ENCODE data around the gene CAMTA1. TPM values are rescaled to one million over a fixed set of nuclear protein-coding genes. Genes with fewer than 3 reads are reported as not detected.

Gene CAMTA1
- total RNA-seq, 1 donor from 2014 or later, result 38.1 TPM

GRCh38 chr1:7232441-7233236 lies 447.4 kb downstream of the CAMTA1 start:
- H3K9ac ChIP-seq (ENCODE audit: low read depth in 1 of 3, low read length in 3 of 3), result no peak overlapping the region
- H3K27ac ChIP-seq (ENCODE audit: low read depth, low read length), result no peak overlapping the region
- H3K27me3 ChIP-seq (ENCODE audit: control insufficient read depth in 3 of 3, insufficient read depth in 3 of 3, low read length in 3 of 3), result peaks cover 0 to 3% (median 0%) of the 10 kb centered on the region in 3 donors
- H3K36me3 ChIP-seq (ENCODE audit: control insufficient read depth in 3 of 3, insufficient read depth in 3 of 3, low read length in 3 of 3), result no peaks in the 10 kb centered on the region
- no peak overlapping the region for H3K4me3 ChIP-seq (ENCODE audit: low read length in 3 of 3)
- H3K4me1 ChIP-seq (ENCODE audit: control insufficient read depth in 3 of 3, insufficient read depth in 3 of 3, low read length in 3 of 3), result no peaks in the 10 kb centered on the region
- H3K9me3 ChIP-seq (ENCODE audit: control insufficient read depth in 3 of 3, low read length in 3 of 3), result no peaks in the 10 kb centered on the region

- peaks cover 0 to 3% (median 0%) of the 10 kb centered on the region in 3 donors for H3K27me3 ChIP-seq (ENCODE audit: control insufficient read depth in 3 of 3, insufficient read depth in 3 of 3, low read length in 3 of 3)
- H3K36me3 ChIP-seq (ENCODE audit: control insufficient read depth in 3 of 3, insufficient read depth in 3 of 3, low read length in 3 of 3), result no peaks in the 10 kb centered on the region
- no peaks in the 10 kb centered on the region for H3K4me1 ChIP-seq (ENCODE audit: control insufficient read depth in 3 of 3, insufficient read depth in 3 of 3, low read length in 3 of 3)
- H3K27ac ChIP-seq (ENCODE audit: low read depth, low read length), result no peak overlapping the region
- no peak overlapping the region for H3K9ac ChIP-seq (ENCODE audit: low read depth in 1 of 3, low read length in 3 of 3)
- no peak overlapping the region for H3K4me3 ChIP-seq (ENCODE audit: low read length in 3 of 3)
- H3K9me3 ChIP-seq (ENCODE audit: control insufficient read depth in 3 of 3, low read length in 3 of 3), result no peaks in the 10 kb centered on the region
Observed at GRCh38 chr1:7233237-7233540, 447.9 kb downstream of the CAMTA1 start.

GRCh38 chr1:7233646-7234470 lies 448.6 kb downstream of the CAMTA1 start:
- Histone ChIP-seq H3K4me1 (ENCODE audit: control insufficient read depth in 3 of 3, insufficient read depth in 3 of 3, low read length in 3 of 3) (no peaks in the 10 kb centered on the region), H3K9me3 (ENCODE audit: control insufficient read depth in 3 of 3, low read length in 3 of 3) (no peaks in the 10 kb centered on the region), H3K36me3 (ENCODE audit: control insufficient read depth in 3 of 3, insufficient read depth in 3 of 3, low read length in 3 of 3) (no peaks in the 10 kb centered on the region), H3K9ac (ENCODE audit: low read depth in 1 of 3, low read length in 3 of 3) (no peak overlapping the region), H3K27ac (ENCODE audit: low read depth, low read length) (no peak overlapping the region), H3K27me3 (ENCODE audit: control insufficient read depth in 3 of 3, insufficient read depth in 3 of 3, low read length in 3 of 3) (peaks cover 0 to 3% (median 0%) of the 10 kb centered on the region in 3 donors), H3K4me3 (ENCODE audit: low read length in 3 of 3) (no peak overlapping the region)

- Histone ChIP-seq H3K4me1 (ENCODE audit: control insufficient read depth in 3 of 3, insufficient read depth in 3 of 3, low read length in 3 of 3) (no peaks in the 10 kb centered on the region), H3K27ac (ENCODE audit: low read depth, low read length) (no peak overlapping the region), H3K27me3 (ENCODE audit: control insufficient read depth in 3 of 3, insufficient read depth in 3 of 3, low read length in 3 of 3) (peaks cover 0 to 3% (median 0%) of the 10 kb centered on the region in 3 donors), H3K36me3 (ENCODE audit: control insufficient read depth in 3 of 3, insufficient read depth in 3 of 3, low read length in 3 of 3) (no peaks in the 10 kb centered on the region), H3K4me3 (ENCODE audit: low read length in 3 of 3) (no peak overlapping the region), H3K9ac (ENCODE audit: low read depth in 1 of 3, low read length in 3 of 3) (no peak overlapping the region), H3K9me3 (ENCODE audit: control insufficient read depth in 3 of 3, low read length in 3 of 3) (no peaks in the 10 kb centered on the region)
Observed at GRCh38 chr1:7234471-7234755, 449.2 kb downstream of the CAMTA1 start.

GRCh38 chr1:7235871-7236517 lies 450.7 kb downstream of the CAMTA1 start:
- Histone ChIP-seq H3K36me3 (ENCODE audit: control insufficient read depth in 3 of 3, insufficient read depth in 3 of 3, low read length in 3 of 3) (no peaks in the 10 kb centered on the region), H3K4me3 (ENCODE audit: low read length in 3 of 3) (no peak overlapping the region), H3K27ac (ENCODE audit: low read depth, low read length) (no peak overlapping the region), H3K9me3 (ENCODE audit: control insufficient read depth in 3 of 3, low read length in 3 of 3) (no peaks in the 10 kb centered on the region), H3K4me1 (ENCODE audit: control insufficient read depth in 3 of 3, insufficient read depth in 3 of 3, low read length in 3 of 3) (no peaks in the 10 kb centered on the region), H3K9ac (ENCODE audit: low read depth in 1 of 3, low read length in 3 of 3) (no peak overlapping the region), H3K27me3 (ENCODE audit: control insufficient read depth in 3 of 3, insufficient read depth in 3 of 3, low read length in 3 of 3) (peaks cover 0 to 3% (median 0%) of the 10 kb centered on the region in 3 donors)

GRCh38 chr1:7236844-7237515 lies 451.7 kb downstream of the CAMTA1 start:
- H3K4me3 ChIP-seq (ENCODE audit: low read length in 3 of 3), result no peak overlapping the region
- H3K4me1 ChIP-seq (ENCODE audit: control insufficient read depth in 3 of 3, insufficient read depth in 3 of 3, low read length in 3 of 3), result no peaks in the 10 kb centered on the region
- no peak overlapping the region for H3K27ac ChIP-seq (ENCODE audit: low read depth, low read length)
- H3K36me3 ChIP-seq (ENCODE audit: control insufficient read depth in 3 of 3, insufficient read depth in 3 of 3, low read length in 3 of 3), result no peaks in the 10 kb centered on the region
- no peak overlapping the region for H3K9ac ChIP-seq (ENCODE audit: low read depth in 1 of 3, low read length in 3 of 3)
- H3K27me3 ChIP-seq (ENCODE audit: control insufficient read depth in 3 of 3, insufficient read depth in 3 of 3, low read length in 3 of 3), result peaks cover 0 to under 1% (median 0%) of the 10 kb centered on the region in 3 donors
- H3K9me3 ChIP-seq (ENCODE audit: control insufficient read depth in 3 of 3, low read length in 3 of 3), result no peaks in the 10 kb centered on the region

- Histone ChIP-seq H3K36me3 (ENCODE audit: control insufficient read depth in 3 of 3, insufficient read depth in 3 of 3, low read length in 3 of 3) (no peaks in the 10 kb centered on the region), H3K9me3 (ENCODE audit: control insufficient read depth in 3 of 3, low read length in 3 of 3) (no peaks in the 10 kb centered on the region), H3K4me1 (ENCODE audit: control insufficient read depth in 3 of 3, insufficient read depth in 3 of 3, low read length in 3 of 3) (peaks cover 0 to 2% (median 0%) of the 10 kb centered on the region in 3 donors), H3K27ac (ENCODE audit: low read depth, low read length) (no peak overlapping the region), H3K9ac (ENCODE audit: low read depth in 1 of 3, low read length in 3 of 3) (no peak overlapping the region), H3K27me3 (ENCODE audit: control insufficient read depth in 3 of 3, insufficient read depth in 3 of 3, low read length in 3 of 3) (peaks cover 0 to 18% (median 3%) of the 10 kb centered on the region in 3 donors), H3K4me3 (ENCODE audit: low read length in 3 of 3) (no peak overlapping the region)
Observed at GRCh38 chr1:7247158-7247557, 461.9 kb downstream of the CAMTA1 start.

- no peak overlapping the region for H3K27ac ChIP-seq (ENCODE audit: low read depth, low read length)
- H3K4me1 ChIP-seq (ENCODE audit: control insufficient read depth in 3 of 3, insufficient read depth in 3 of 3, low read length in 3 of 3), result peaks cover 0 to 2% (median 0%) of the 10 kb centered on the region in 3 donors
- peaks cover 0 to 18% (median 3%) of the 10 kb centered on the region in 3 donors for H3K27me3 ChIP-seq (ENCODE audit: control insufficient read depth in 3 of 3, insufficient read depth in 3 of 3, low read length in 3 of 3)
- H3K4me3 ChIP-seq (ENCODE audit: low read length in 3 of 3), result no peak overlapping the region
- no peaks in the 10 kb centered on the region for H3K9me3 ChIP-seq (ENCODE audit: control insufficient read depth in 3 of 3, low read length in 3 of 3)
- no peaks in the 10 kb centered on the region for H3K36me3 ChIP-seq (ENCODE audit: control insufficient read depth in 3 of 3, insufficient read depth in 3 of 3, low read length in 3 of 3)
- no peak overlapping the region for H3K9ac ChIP-seq (ENCODE audit: low read depth in 1 of 3, low read length in 3 of 3)
Observed at GRCh38 chr1:7247791-7248548, 462.7 kb downstream of the CAMTA1 start.

- H3K27me3 ChIP-seq (ENCODE audit: control insufficient read depth in 3 of 3, insufficient read depth in 3 of 3, low read length in 3 of 3), result peaks cover 0 to 18% (median 3%) of the 10 kb centered on the region in 3 donors
- no peak overlapping the region for H3K9ac ChIP-seq (ENCODE audit: low read depth in 1 of 3, low read length in 3 of 3)
- H3K4me3 ChIP-seq (ENCODE audit: low read length in 3 of 3), result no peak overlapping the region
- H3K27ac ChIP-seq (ENCODE audit: low read depth, low read length), result no peak overlapping the region
- H3K36me3 ChIP-seq (ENCODE audit: control insufficient read depth in 3 of 3, insufficient read depth in 3 of 3, low read length in 3 of 3), result no peaks in the 10 kb centered on the region
- no peaks in the 10 kb centered on the region for H3K9me3 ChIP-seq (ENCODE audit: control insufficient read depth in 3 of 3, low read length in 3 of 3)
- H3K4me1 ChIP-seq (ENCODE audit: control insufficient read depth in 3 of 3, insufficient read depth in 3 of 3, low read length in 3 of 3), result peaks cover 0 to 2% (median 0%) of the 10 kb centered on the region in 3 donors
Observed at GRCh38 chr1:7248549-7249199, 463.4 kb downstream of the CAMTA1 start.
